IMR-90 (cell line): ENCODE results near the gene NOL12. TPM values are rescaled to one million over a fixed set of nuclear protein-coding genes. Genes with fewer than 3 reads are reported as not detected.
A peak's percentile ranks its signal among the peaks of the same experiment; 100 is the strongest.

Source experiments
- ATAC-seq: fragments of 200-7000 bp; cut with Tn5 transposase; 2 replicates; pipeline ENCODE4 v1.9.1; 2020; ENCODE audit warnings: low read depth, mild to moderate bottlenecking, moderate library complexity
- BruUV-seq: library from RNA; stranded (reverse); fragments of 400-500 nt; replicated peaks from 2 replicates; lab custom pipeline; 2021; lab: Mats Ljungman, UMichigan
- CTCF ChIA-PET: fragments of 300-600 bp; formaldehyde crosslinking; extraction: SDS; loops from one replicate; lab custom pipeline; 2021; ENCODE audit warnings: antibody characterized with exemption; lab: Yijun Ruan, JAX
- POLR2A ChIA-PET: fragments of 300-600 bp; sonication (Branson Sonifier 250); formaldehyde crosslinking; loops from one replicate; lab custom pipeline; 2022; ENCODE audit warnings: antibody characterized with exemption; ENCODE audit not compliant: unreplicated experiment; lab: Charles Lee
- DNase-seq: peaks from one replicate; pipeline ENCODE4 v3.0.0; 2013
- H2AFZ ChIP-seq: replicated peaks from 2 replicates; pipeline ENCODE3; 2013; ENCODE audit warnings: low read length, mild to moderate bottlenecking; ENCODE audit not compliant: poor library complexity
- H2AK5ac ChIP-seq: 2 replicates; pipeline ENCODE4 v1.6.1; 2013; ENCODE audit warnings: low read depth, low read length, inconsistent platforms
- H2AK9ac ChIP-seq: replicated peaks from 2 replicates; pipeline ENCODE3; 2013; ENCODE audit warnings: mild to moderate bottlenecking, low read depth, low read length, moderate library complexity; ENCODE audit not compliant: poor library complexity
- H2BK120ac ChIP-seq: 2 replicates; pipeline ENCODE4 v1.6.1; 2013; ENCODE audit warnings: low read depth, low read length, inconsistent platforms
- H2BK15ac ChIP-seq: 3 replicates; pipeline ENCODE4 v1.6.1; 2013; ENCODE audit warnings: low read depth, low read length, inconsistent platforms
- H2BK20ac ChIP-seq: 2 replicates; pipeline ENCODE4 v1.6.1; 2013; ENCODE audit warnings: low read depth, mild to moderate bottlenecking, inconsistent platforms, low read length, moderate library complexity
- H2BK5ac ChIP-seq: 2 replicates; pipeline ENCODE4 v1.6.1; 2013; ENCODE audit warnings: mild to moderate bottlenecking, low read depth, low read length, inconsistent platforms; ENCODE audit not compliant: poor library complexity, severe bottlenecking
- H3K14ac ChIP-seq: replicated peaks from 2 replicates; pipeline ENCODE4 v1.6.1; 2013; ENCODE audit warnings: low read depth, low read length, inconsistent platforms
- H3K18ac ChIP-seq: 2 replicates; pipeline ENCODE4 v1.6.1; 2013; ENCODE audit warnings: low read depth, low read length, control low read depth
- H3K23ac ChIP-seq: 2 replicates; pipeline ENCODE4 v1.6.1; 2013; ENCODE audit warnings: low read depth, low read length, inconsistent platforms
- H3K27ac ChIP-seq: 2 replicates; pipeline ENCODE4 v1.5.1; 2013; ENCODE audit warnings: mild to moderate bottlenecking, control low read depth, low read length; ENCODE audit not compliant: insufficient read depth
- H3K27me3 ChIP-seq: 2 replicates; pipeline ENCODE4 v1.6.1; 2013; ENCODE audit warnings: low read length; ENCODE audit not compliant: control insufficient read depth, insufficient read depth
- H3K36me3 ChIP-seq: 2 replicates; pipeline ENCODE4 v1.6.1; 2013; ENCODE audit warnings: low read length, mixed read lengths; ENCODE audit not compliant: control insufficient read depth, insufficient read depth
- H3K4ac ChIP-seq: 2 replicates; pipeline ENCODE4 v1.6.1; 2013; ENCODE audit warnings: low read depth, low read length, inconsistent platforms
- H3K4me1 ChIP-seq: 2 replicates; pipeline ENCODE4 v1.6.1; 2013; ENCODE audit warnings: low read length, mixed read lengths; ENCODE audit not compliant: control insufficient read depth, insufficient read depth
- H3K4me2 ChIP-seq: 2 replicates; pipeline ENCODE4 v1.6.1; 2013; ENCODE audit warnings: low read depth, mild to moderate bottlenecking, control low read depth, low read length, moderate library complexity
- H3K4me3 ChIP-seq: 2 replicates; pipeline ENCODE4 v1.5.1; 2013; ENCODE audit warnings: low read depth, mild to moderate bottlenecking, control low read depth, low read length, moderate library complexity; ENCODE audit not compliant: insufficient read depth
- H3K56ac ChIP-seq: 2 replicates; pipeline ENCODE4 v1.6.1; 2013; ENCODE audit warnings: low read length, inconsistent platforms; ENCODE audit not compliant: insufficient read depth; ENCODE audit errors: extremely low read depth
- H3K79me1 ChIP-seq, 2 experiments: 2 replicates each; pipeline ENCODE4 v1.6.1; 2013; ENCODE audit warnings: low read length in 2 of 2, inconsistent platforms in 1 of 2, low read depth in 1 of 2
- H3K9ac ChIP-seq: 2 replicates; pipeline ENCODE4 v1.6.1; 2013; ENCODE audit warnings: low read depth, low read length, control low read depth
- H3K9me1 ChIP-seq: 2 replicates; pipeline ENCODE4 v1.6.1; 2013; ENCODE audit warnings: low read length, inconsistent platforms; ENCODE audit not compliant: insufficient read depth
- H3K9me3 ChIP-seq: 2 replicates; pipeline ENCODE4 v1.6.1; 2013; ENCODE audit warnings: low read length; ENCODE audit not compliant: control insufficient read depth, insufficient read depth
- H4K20me1 ChIP-seq: 2 replicates; pipeline ENCODE4 v1.6.1; 2013; ENCODE audit warnings: low read length, inconsistent platforms; ENCODE audit not compliant: insufficient read depth
- H4K5ac ChIP-seq: 2 replicates; pipeline ENCODE4 v1.6.1; 2013; ENCODE audit warnings: mild to moderate bottlenecking, low read depth, low read length, control low read depth
- H4K8ac ChIP-seq, 2 experiments: 2 replicates each; pipeline ENCODE4 v1.6.1; 2013; ENCODE audit warnings: low read depth in 2 of 2, low read length in 2 of 2, control low read depth in 1 of 2, inconsistent platforms in 1 of 2
- H4K91ac ChIP-seq: 2 replicates; pipeline ENCODE4 v1.6.1; 2013; ENCODE audit warnings: low read depth, low read length, inconsistent platforms; ENCODE audit not compliant: insufficient read depth
- BHLHE40 ChIP-seq: fragments of 150-350 bp; IDR thresholded peaks from 2 replicates; pipeline ENCODE4 v1.6.1; 2016; ENCODE audit warnings: mild to moderate bottlenecking, low read depth, low read length
- CEBPB ChIP-seq: IDR thresholded peaks from 2 replicates; pipeline ENCODE4 v1.6.1; 2012; ENCODE audit warnings: low read depth, low read length, improper control_type of control experiment
- CTCF ChIP-seq: conservative IDR thresholded peaks from 2 replicates; pipeline ENCODE4 v1.5.1; 2012; ENCODE audit warnings: mild to moderate bottlenecking, low read depth, low read length, improper control_type of control experiment
- NFE2L2 ChIP-seq: fragments of 150-350 bp; IDR thresholded peaks from 2 replicates; pipeline ENCODE4 v1.6.1; 2016; ENCODE audit warnings: low read depth, mild to moderate bottlenecking, low read length
- POLR2A ChIP-seq: IDR thresholded peaks from 2 replicates; pipeline ENCODE4 v1.6.1; 2012; ENCODE audit warnings: mild to moderate bottlenecking, low read depth, low read length
- RFX5 ChIP-seq: IDR thresholded peaks from 2 replicates; pipeline ENCODE4 v1.8.0; 2012; ENCODE audit warnings: low read depth, mild to moderate bottlenecking, low read length, moderate library complexity
- whole genome bisulfite sequencing, 2 experiments: methylation state at CpG; one replicate each; pipeline versions ENCODE4 v1.1.5 to v1.1.7; 2013; ENCODE audit warnings: missing lambda C conversion rate in 2 of 2; ENCODE audit not compliant: insufficient read length in 1 of 2; ENCODE audit errors: extremely low coverage in 2 of 2; 5-methylcytosine and 5-hydroxymethylcytosine counted together
- dilution Hi-C: fragments of 300-500 bp; cut with HindIII; formaldehyde crosslinking; loops from one replicate; pipeline ENCODE4 v1.14.3; 2018; ENCODE audit warnings: low sequenced_read_pairs; ENCODE audit not compliant: unreplicated experiment
- in situ Hi-C: fragments of 300-500 bp; cut with MboI; formaldehyde crosslinking; loops from 3 replicates; pipeline ENCODE4 v1.14.3; 2019; ENCODE audit warnings: low sequenced_read_pairs, inconsistent platforms, mixed read lengths
- intact Hi-C: fragments of 100-400 bp; cut with micrococcal nuclease; formaldehyde crosslinking; loops from 2 replicates; pipeline ENCODE4 v1.10.0; 2022
- polyA plus RNA-seq, 3 experiments: library from polyadenylated mRNA; depleted of rRNA; stranded (reverse); fragments of >200 nt; gene quantifications; 2 replicates each; pipeline ENCODE4 v1.2.3, GENCODE V29; 2012; ENCODE audit warnings: low replicate concordance in 1 of 3
- total RNA-seq: library from RNA; depleted of rRNA; stranded (reverse); fragments of >200 nt; gene quantifications from 2 replicates; pipeline ENCODE4 v1.2.3, GENCODE V29; 2012

The NOL12 gene
- total and polyA plus RNA-seq, 2 of the 4 experiments (the other 2 are of a cell fraction): 16.0 to 25.6 TPM

GRCh38 chr22:37690901-37691504 is 4.9 kb downstream of the NOL12 start:
- WGBS, 2 experiments: 92% methylated on average over 11 of the region's 18 CpGs; no CpG with 5 or more reads in 1 of the 2 experiments
- peaks cover 33% of the 10 kb centered on the region for H3K36me3 ChIP-seq

More at GRCh38 chr22:37690901-37691504, 4.9 kb downstream of the NOL12 start:
- no peak overlapping the region for H2BK120ac ChIP-seq
- in situ Hi-C loops: no loop called here
- H3K79me1 ChIP-seq: peaks cover 20 to 42% of the 10 kb centered on the region in 2 experiments
- CTCF ChIA-PET: no interaction called here
- H2BK20ac ChIP-seq: no peak overlapping the region
- H4K91ac ChIP-seq: no peak overlapping the region
- H2BK15ac ChIP-seq: no peak overlapping the region
- no peak overlapping the region for H3K4me3 ChIP-seq
- H3K56ac ChIP-seq: no peak overlapping the region
- H3K4me1 ChIP-seq: peaks cover 5% of the 10 kb centered on the region
- TF ChIP-seq CEBPB (no peak), RFX5 (no peak), CTCF (no peak), NFE2L2 (no peak), BHLHE40 (no peak), POLR2A (no peak)
- H3K4ac ChIP-seq: no peak overlapping the region
- H2AK9ac ChIP-seq: no peak overlapping the region
- H3K14ac ChIP-seq: no peak overlapping the region
- dilution Hi-C loops: no loop called here
- no peaks in the 10 kb centered on the region for H3K27me3 ChIP-seq
- no peak overlapping the region for H3K4me2 ChIP-seq
- H2AK5ac ChIP-seq: no peak overlapping the region
- no peaks in the 10 kb centered on the region for H3K9me3 ChIP-seq
- POLR2A ChIA-PET: no interaction called here
- H2AFZ ChIP-seq: peak overlapping the region; percentile 21
- H4K20me1 ChIP-seq: no peaks in the 10 kb centered on the region
- no peak for DNase-seq
- H3K18ac ChIP-seq: no peak overlapping the region
- H3K23ac ChIP-seq: no peak overlapping the region
- peaks cover 6% of the 10 kb centered on the region; the same call in 1 of the 2 replicates for H3K9me1 ChIP-seq
- H4K8ac ChIP-seq: no peak overlapping the region
- no peak overlapping the region for H4K5ac ChIP-seq
- ATAC-seq: no peak
- no peak overlapping the region for H3K9ac ChIP-seq
- no peak overlapping the region for H2BK5ac ChIP-seq
- intact Hi-C loops: no loop called here
- no peak overlapping the region for H3K27ac ChIP-seq
- no TSS peak for BruUV-seq
